ENCODE measurements around the gene RARB. TPM values are rescaled to one million over a fixed set of nuclear protein-coding genes. Genes with fewer than 3 reads are reported as not detected.

The RARB gene
- total RNA-seq, 1 donor from 2014 or later: not detected

DNA sequence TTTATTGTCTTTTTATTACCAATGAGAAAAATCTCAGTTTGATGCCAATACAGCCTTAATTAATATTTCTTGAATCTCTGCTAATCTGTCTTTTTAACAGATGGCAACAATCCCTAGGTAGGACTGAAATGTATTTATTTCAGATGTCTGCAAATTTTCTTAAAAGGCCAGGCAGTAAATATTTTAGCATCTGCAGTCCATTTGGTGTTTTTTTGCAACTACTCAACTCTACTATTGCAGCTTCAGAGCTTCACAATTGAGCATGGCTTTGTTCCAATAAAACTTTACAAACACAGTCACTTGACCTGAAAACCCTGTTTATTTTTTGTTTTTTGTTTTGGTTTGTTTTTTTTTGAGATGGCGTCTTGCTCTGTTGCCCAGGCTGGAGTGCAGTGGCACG is 82.7 kb downstream of the RARB start:
- Mint-ChIP-seq H3K36me3 (ENCODE audit: low read depth, unreplicated experiment) (no peaks in the 10 kb centered on the region), H3K9me3 (ENCODE audit: unreplicated experiment) (no peaks in the 10 kb centered on the region), H3K27ac (ENCODE audit: unreplicated experiment) (no peak overlapping the region), H3K4me1 (ENCODE audit: unreplicated experiment) (no peaks in the 10 kb centered on the region), H3K27me3 (ENCODE audit: unreplicated experiment) (peaks cover 3% of the 10 kb centered on the region), H3K4me3 (ENCODE audit: unreplicated experiment) (no peak overlapping the region)
- DNase-seq (ENCODE audit: low spot score): no peak
- TF ChIP-seq, protein P1, sequence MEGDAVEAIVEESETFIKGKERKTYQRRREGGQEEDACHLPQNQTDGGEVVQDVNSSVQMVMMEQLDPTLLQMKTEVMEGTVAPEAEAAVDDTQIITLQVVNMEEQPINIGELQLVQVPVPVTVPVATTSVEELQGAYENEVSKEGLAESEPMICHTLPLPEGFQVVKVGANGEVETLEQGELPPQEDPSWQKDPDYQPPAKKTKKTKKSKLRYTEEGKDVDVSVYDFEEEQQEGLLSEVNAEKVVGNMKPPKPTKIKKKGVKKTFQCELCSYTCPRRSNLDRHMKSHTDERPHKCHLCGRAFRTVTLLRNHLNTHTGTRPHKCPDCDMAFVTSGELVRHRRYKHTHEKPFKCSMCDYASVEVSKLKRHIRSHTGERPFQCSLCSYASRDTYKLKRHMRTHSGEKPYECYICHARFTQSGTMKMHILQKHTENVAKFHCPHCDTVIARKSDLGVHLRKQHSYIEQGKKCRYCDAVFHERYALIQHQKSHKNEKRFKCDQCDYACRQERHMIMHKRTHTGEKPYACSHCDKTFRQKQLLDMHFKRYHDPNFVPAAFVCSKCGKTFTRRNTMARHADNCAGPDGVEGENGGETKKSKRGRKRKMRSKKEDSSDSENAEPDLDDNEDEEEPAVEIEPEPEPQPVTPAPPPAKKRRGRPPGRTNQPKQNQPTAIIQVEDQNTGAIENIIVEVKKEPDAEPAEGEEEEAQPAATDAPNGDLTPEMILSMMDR (IDR thresholded peaks at IDR 0.05; ENCODE audit: unreplicated experiment): no peak

DNA sequence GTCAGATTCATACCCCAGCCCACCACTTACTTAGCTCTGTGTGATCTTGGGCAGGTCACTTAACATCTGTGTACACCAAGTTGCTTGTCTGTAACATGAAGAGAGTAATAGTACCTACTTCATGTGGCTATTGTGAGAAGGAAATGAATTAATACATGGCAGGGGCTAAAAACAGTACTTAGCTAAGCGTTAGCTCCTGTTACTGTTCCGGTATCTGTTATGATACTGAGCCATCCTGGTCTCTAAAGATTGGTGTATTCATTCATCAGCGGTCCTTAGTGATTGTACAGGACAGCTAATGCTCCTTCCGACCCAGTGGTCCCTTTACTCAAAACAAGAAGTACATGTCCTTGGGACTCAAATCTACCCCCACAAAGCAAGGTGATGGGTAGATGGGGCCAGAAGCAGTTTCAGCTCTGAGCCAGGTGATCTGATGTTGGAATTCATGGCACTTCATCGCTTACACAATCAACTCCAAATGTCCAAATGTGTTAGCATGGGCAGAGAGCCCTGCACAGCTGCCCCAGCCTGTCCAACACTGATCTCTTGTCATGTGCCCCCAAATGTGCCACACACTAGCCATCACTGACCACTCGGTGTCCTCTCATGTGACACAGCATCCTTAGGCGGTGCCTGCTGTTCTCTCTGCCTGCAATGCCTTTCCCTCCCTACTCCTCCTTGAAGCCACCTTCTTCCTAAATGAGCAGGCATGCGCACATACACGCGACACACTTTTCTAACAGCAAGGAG is 84.1 kb downstream of the RARB start:
- TF ChIP-seq, protein P1 (IDR thresholded peaks at IDR 0.05; ENCODE audit: unreplicated experiment): no peak
- Mint-ChIP-seq H3K4me1 (ENCODE audit: unreplicated experiment) (no peaks in the 10 kb centered on the region), H3K27ac (ENCODE audit: unreplicated experiment) (no peak overlapping the region), H3K4me3 (ENCODE audit: unreplicated experiment) (no peak overlapping the region), H3K9me3 (ENCODE audit: unreplicated experiment) (no peaks in the 10 kb centered on the region), H3K36me3 (ENCODE audit: low read depth, unreplicated experiment) (no peaks in the 10 kb centered on the region), H3K27me3 (ENCODE audit: unreplicated experiment) (no peaks in the 10 kb centered on the region)
- no peak for DNase-seq (ENCODE audit: low spot score)

DNA sequence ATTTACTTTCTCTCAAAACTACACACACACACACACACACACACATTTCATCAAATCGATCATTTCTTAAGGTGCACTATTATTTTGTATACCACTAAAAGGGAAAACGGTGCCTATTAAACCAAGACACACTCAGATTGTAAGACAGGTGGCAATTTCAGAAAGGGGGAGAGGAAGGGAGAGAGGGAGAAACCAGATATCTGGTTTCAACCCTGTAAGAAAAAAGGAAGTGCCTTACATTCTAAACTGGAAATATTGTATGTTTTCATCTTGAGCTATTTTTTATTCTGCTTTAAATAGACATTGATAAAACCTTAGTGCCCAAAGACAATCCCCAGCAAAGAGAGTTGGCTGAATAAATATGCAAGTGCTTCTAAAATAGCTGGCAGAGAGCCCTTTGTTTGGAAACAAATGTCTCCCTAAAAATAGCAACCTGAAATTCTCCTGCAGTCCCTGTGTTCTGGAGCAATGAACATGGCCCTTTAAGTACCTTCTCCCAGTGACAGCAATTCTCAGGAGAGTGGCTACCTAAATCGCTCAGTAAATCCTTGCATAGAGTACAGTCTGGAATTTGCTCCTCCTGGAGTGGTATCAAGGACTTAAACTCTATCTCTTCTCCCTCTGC is 85.7 kb downstream of the RARB start:
- H3K4me1 Mint-ChIP-seq (ENCODE audit: unreplicated experiment): no peaks in the 10 kb centered on the region
- H3K4me3 Mint-ChIP-seq (ENCODE audit: unreplicated experiment): no peak overlapping the region
- no peaks in the 10 kb centered on the region for H3K9me3 Mint-ChIP-seq (ENCODE audit: unreplicated experiment)
- TF ChIP-seq, protein P1 (IDR thresholded peaks at IDR 0.05; ENCODE audit: unreplicated experiment): no peak
- DNase-seq (ENCODE audit: low spot score): no peak
- no peaks in the 10 kb centered on the region for H3K36me3 Mint-ChIP-seq (ENCODE audit: low read depth, unreplicated experiment)
- H3K27me3 Mint-ChIP-seq (ENCODE audit: unreplicated experiment): no peaks in the 10 kb centered on the region
- no peak overlapping the region for H3K27ac Mint-ChIP-seq (ENCODE audit: unreplicated experiment)

DNA sequence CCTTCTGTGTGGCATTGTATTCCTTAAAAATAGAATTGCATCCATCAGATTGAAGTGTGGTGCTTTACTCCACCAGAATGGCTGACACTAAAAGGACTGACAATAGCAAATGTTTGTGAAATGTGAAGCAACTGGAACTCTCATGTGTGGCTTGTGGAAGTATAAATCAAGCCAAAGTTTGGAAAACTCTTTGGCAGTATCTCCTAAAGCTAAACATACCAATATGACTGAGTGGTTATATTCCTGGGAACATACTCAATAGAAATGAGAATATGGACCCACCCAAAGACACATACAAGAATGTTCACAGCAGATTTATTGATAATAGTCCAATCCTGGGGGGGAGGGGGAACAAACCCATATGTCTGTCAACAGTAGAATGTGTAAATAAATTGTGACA is 87.1 kb downstream of the RARB start:
- Mint-ChIP-seq H3K4me1 (ENCODE audit: unreplicated experiment) (no peaks in the 10 kb centered on the region), H3K27me3 (ENCODE audit: unreplicated experiment) (no peaks in the 10 kb centered on the region), H3K4me3 (ENCODE audit: unreplicated experiment) (no peak overlapping the region), H3K27ac (ENCODE audit: unreplicated experiment) (no peak overlapping the region), H3K9me3 (ENCODE audit: unreplicated experiment) (no peaks in the 10 kb centered on the region), H3K36me3 (ENCODE audit: low read depth, unreplicated experiment) (no peaks in the 10 kb centered on the region)
- no peak for DNase-seq (ENCODE audit: low spot score)
- TF ChIP-seq, protein P1 (IDR thresholded peaks at IDR 0.05; ENCODE audit: unreplicated experiment): no peak

DNA sequence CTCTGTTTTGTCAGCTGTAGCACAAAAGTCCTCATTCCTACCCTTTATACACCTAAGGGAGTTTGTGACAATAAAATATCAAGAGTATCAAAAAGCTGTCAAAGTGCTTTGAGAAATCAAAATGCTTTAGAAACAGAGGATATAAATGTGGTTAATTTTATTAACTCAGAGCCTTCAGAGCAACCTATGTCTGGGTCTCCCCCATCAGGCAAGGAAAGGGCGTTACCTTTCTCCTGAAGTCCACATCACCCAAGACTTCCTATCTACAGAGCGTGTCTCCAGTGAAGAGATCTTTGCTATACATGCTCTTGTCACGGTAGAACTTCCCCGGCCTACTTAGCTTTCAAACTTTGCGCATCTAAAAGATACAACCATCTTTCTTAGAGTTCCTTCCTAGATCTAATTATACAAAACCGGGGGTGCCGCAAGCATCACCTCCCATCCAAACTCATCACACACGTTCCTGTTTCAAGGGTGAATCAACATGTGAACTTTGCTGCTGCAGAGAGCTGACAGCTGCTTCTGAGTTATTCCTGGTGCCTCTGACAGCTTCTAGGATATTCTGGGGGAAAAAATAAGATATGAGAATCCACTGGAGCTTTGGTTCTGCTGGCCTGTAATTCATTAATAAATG is 93.0 kb downstream of the RARB start:
- Mint-ChIP-seq H3K4me3 (ENCODE audit: unreplicated experiment) (no peak overlapping the region), H3K4me1 (ENCODE audit: unreplicated experiment) (no peaks in the 10 kb centered on the region), H3K36me3 (ENCODE audit: low read depth, unreplicated experiment) (no peaks in the 10 kb centered on the region), H3K27me3 (ENCODE audit: unreplicated experiment) (no peaks in the 10 kb centered on the region), H3K27ac (ENCODE audit: unreplicated experiment) (no peak overlapping the region), H3K9me3 (ENCODE audit: unreplicated experiment) (no peaks in the 10 kb centered on the region)
- TF ChIP-seq, protein P1 (IDR thresholded peaks at IDR 0.05; ENCODE audit: unreplicated experiment): no peak
- DNase-seq (ENCODE audit: low spot score): no peak

Data from endothelial cell (in vitro differentiated cells).